Prostate gland (tissue), 2 donors: ENCODE data around the gene SPOCK1. TPM values are rescaled to one million over a fixed set of nuclear protein-coding genes. Genes with fewer than 3 reads are reported as not detected.
"Not testable (repeated sequence)": the region's sequence is repeated elsewhere in the genome, so short reads cannot be mapped to it uniquely, and the experiment has no call there.

Experiments
- DNase-seq: peaks from one replicate; pipeline ENCODE4 v3.0.0-alpha.2; 2019; ENCODE audit warnings: low spot score
- H3K27ac ChIP-seq, 2 donors: fragments of 200-600 bp; sonication (generic); 2 replicates each; pipeline ENCODE4 v1.5.1; 2017 to 2019
- H3K27me3 ChIP-seq: fragments of 200-600 bp; sonication (generic); replicated peaks from 2 replicates; pipeline ENCODE4 v1.5.1; 2019; ENCODE audit not compliant: insufficient read depth
- H3K36me3 ChIP-seq, 2 donors: fragments of 200-600 bp; sonication (generic); 1 replicate in 1 of 2; 2 replicates in 1 of 2; pipeline versions ENCODE4 v1.5.1 to v1.8.1; 2017 to 2019
- H3K4me1 ChIP-seq: fragments of 200-600 bp; sonication (generic); replicated peaks from 2 replicates; pipeline ENCODE4 v1.5.1; 2019
- H3K4me3 ChIP-seq, 2 donors: fragments of 200-600 bp; sonication (generic); 2 replicates each; pipeline ENCODE4 v1.5.1; 2017 to 2019
- H3K9me3 ChIP-seq: fragments of 200-600 bp; sonication (generic); 2 replicates; pipeline ENCODE4 v1.5.1; 2017
- POLR2A ChIP-seq: fragments of 450-650 bp; IDR thresholded peaks from one replicate; pipeline ENCODE4 v1.6.1; 2016; ENCODE audit warnings: antibody characterized with exemption, mild to moderate bottlenecking
- POLR2AphosphoS5 ChIP-seq: sonication (generic); formaldehyde crosslinking; IDR thresholded peaks from one replicate; pipeline ENCODE4 v1.6.1; 2017; ENCODE audit warnings: antibody characterized with exemption
- WGBS: methylation state at CpG from one replicate; pipeline ENCODE4 v1.1.5; 2018; 5-methylcytosine and 5-hydroxymethylcytosine counted together
- intact Hi-C: fragments of 100-400 bp; cut with DNase I; formaldehyde crosslinking; loops from one replicate; pipeline ENCODE4 v1.14.2; 2022
- total RNA-seq, 2 donors: library from RNA; depleted of rRNA; stranded (reverse); fragments of >200 nt; gene quantifications; one replicate each; pipeline ENCODE4 v1.1.0, GENCODE V29; 2016
- TF ChIP-seq, protein P1 (sequence below), 4 experiments: fragments of 200-600 bp in 2 of 4; fragments of 450-650 bp in 2 of 4; sonication (generic) in 2 of 4; IDR thresholded peaks; 1 replicate in 3 of 4; 2 replicates in 1 of 4; pipeline ENCODE4 v1.5.1; 2016 to 2019; ENCODE audit warnings: antibody characterized with exemption in 4 of 4, mild to moderate bottlenecking in 2 of 4, moderate library complexity in 2 of 4

The SPOCK1 gene
- total RNA-seq = 10 to 100 TPM; 89.4 to 92.9 TPM

GRCh38 chr5:137498736-137499505 is at the start of gene SPOCK1:
SPOCK1 (minus strand) TSS chr5:137499326.
- TF ChIP-seq POLR2AphosphoS5 = no peak
- TF ChIP-seq, protein P1, sequence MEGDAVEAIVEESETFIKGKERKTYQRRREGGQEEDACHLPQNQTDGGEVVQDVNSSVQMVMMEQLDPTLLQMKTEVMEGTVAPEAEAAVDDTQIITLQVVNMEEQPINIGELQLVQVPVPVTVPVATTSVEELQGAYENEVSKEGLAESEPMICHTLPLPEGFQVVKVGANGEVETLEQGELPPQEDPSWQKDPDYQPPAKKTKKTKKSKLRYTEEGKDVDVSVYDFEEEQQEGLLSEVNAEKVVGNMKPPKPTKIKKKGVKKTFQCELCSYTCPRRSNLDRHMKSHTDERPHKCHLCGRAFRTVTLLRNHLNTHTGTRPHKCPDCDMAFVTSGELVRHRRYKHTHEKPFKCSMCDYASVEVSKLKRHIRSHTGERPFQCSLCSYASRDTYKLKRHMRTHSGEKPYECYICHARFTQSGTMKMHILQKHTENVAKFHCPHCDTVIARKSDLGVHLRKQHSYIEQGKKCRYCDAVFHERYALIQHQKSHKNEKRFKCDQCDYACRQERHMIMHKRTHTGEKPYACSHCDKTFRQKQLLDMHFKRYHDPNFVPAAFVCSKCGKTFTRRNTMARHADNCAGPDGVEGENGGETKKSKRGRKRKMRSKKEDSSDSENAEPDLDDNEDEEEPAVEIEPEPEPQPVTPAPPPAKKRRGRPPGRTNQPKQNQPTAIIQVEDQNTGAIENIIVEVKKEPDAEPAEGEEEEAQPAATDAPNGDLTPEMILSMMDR (IDR thresholded peaks at IDR 0.05) = peak; percentile 81 to 92 (median 84)
- H3K27me3 ChIP-seq = no peaks in the 10 kb centered on the region
- H3K27ac ChIP-seq = peak within 1 kb of the TSS; percentile 21 to 65
- H3K9me3 ChIP-seq = no peaks in the 10 kb centered on the region
- under 1% methylated on average over 51 of the region's 78 CpGs for WGBS
- peak; percentile 68 for DNase-seq
- H3K36me3 ChIP-seq = no peaks in the 10 kb centered on the region
- intact Hi-C loops = loop anchor here (1.0 kb wide), 1 partner anchor 179 kb away; no protein-coding TSS in a partner anchor
- peak within 1 kb of the TSS; percentile 42 to 63 for H3K4me3 ChIP-seq
- H3K4me1 ChIP-seq = no peaks in the 10 kb centered on the region

- intact Hi-C loops = no loop called here
- TF ChIP-seq POLR2A (no peak), POLR2AphosphoS5 (no peak)
- TF ChIP-seq, protein P1 (IDR thresholded peaks at IDR 0.05) = no peak
- 92% methylated on average over 4 of the region's 4 CpGs for WGBS
These were observed 46.8 kb upstream of the SPOCK1 start for GRCh38 chr5:137545956-137546355.

DNA sequence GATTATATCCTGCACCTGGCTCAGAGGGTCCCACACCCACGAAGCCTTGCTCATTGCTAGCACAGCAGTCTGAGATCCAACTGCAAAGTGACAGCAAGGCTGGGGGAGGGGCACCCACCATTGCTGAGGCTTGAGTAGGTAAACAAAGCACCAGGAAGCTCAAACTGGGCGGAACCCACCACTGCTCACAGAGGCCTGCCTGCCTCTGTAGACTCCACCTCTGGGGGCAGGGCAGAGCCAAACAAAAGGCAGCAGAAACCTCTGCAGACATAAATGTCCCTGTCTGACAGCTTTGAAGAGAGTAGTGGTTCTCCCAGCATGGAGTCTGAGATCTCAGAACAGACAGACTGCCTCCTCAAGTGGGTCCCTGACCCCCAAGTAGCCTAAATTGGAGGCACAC is 36.3 kb upstream of the SPOCK1 start:
- intact Hi-C loops = not testable (repeated sequence)

More at GRCh38 chr5:137545956-137546355, 46.8 kb upstream of the SPOCK1 start:
- Histone ChIP-seq H3K4me3 (no peak overlapping the region), H3K36me3 (no peaks in the 10 kb centered on the region), H3K9me3 (no peaks in the 10 kb centered on the region), H3K27ac (no peak overlapping the region), H3K4me1 (no peaks in the 10 kb centered on the region), H3K27me3 (no peaks in the 10 kb centered on the region)
- DNase-seq = no peak

GRCh38 chr5:137533963-137534362 is 34.8 kb upstream of the SPOCK1 start:
- TF ChIP-seq POLR2AphosphoS5 (no peak), POLR2A (no peak)
- TF ChIP-seq, protein P1 (IDR thresholded peaks at IDR 0.05) = no peak
- Histone ChIP-seq H3K27me3 (no peaks in the 10 kb centered on the region), H3K4me1 (no peaks in the 10 kb centered on the region), H3K9me3 (no peaks in the 10 kb centered on the region), H3K4me3 (no peak overlapping the region), H3K36me3 (no peaks in the 10 kb centered on the region), H3K27ac (no peak overlapping the region)
- DNase-seq = no peak
- intact Hi-C loops = no loop called here
- 85% methylated on average over 5 of the region's 5 CpGs for WGBS

More for the DNA sequence above, 36.3 kb upstream of the SPOCK1 start:
- H3K9me3 ChIP-seq, H3K4me1 ChIP-seq, H3K36me3 ChIP-seq, H3K4me3 ChIP-seq, DNase-seq, H3K27me3 ChIP-seq, H3K27ac ChIP-seq: not testable (repeated sequence)
- 75% methylated on average over 2 of the region's 2 CpGs for WGBS

DNA sequence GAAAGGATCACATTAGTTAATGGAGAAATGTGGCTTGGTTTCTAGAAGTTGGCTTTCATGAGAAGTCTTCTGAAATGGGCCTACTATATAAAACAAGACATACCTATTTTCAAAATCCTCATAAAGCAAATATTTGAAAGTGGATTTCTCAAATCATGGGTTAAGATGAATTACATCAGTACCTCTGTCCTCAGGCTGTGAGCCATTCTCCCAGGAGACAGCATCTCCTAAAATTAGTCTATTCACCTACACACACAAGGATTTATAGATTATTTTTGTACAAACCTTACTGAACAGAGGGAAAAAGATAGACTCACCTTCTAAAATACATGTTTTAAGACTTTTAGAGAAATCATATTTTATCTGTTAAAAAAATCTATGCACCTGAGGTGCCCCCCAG is 32.1 kb upstream of the SPOCK1 start:
- no peak overlapping the region for H3K27ac ChIP-seq
- DNase-seq = no peak
- H3K4me3 ChIP-seq = no peak overlapping the region
- intact Hi-C loops = no loop called here
- no peaks in the 10 kb centered on the region for H3K4me1 ChIP-seq
- TF ChIP-seq, protein P1 (IDR thresholded peaks at IDR 0.05) = no peak
- TF ChIP-seq POLR2A (no peak), POLR2AphosphoS5 (no peak)
- no peaks in the 10 kb centered on the region for H3K27me3 ChIP-seq
- no peaks in the 10 kb centered on the region for H3K9me3 ChIP-seq
- H3K36me3 ChIP-seq = no peaks in the 10 kb centered on the region
